DMS53 (cell line): ENCODE results near the gene MSH2.
"Not testable (repeated sequence)": the region's sequence is repeated elsewhere in the genome, so short reads cannot be mapped to it uniquely, and the experiment has no call there.

Experiments used
- DNase-seq: peaks from one replicate; lab custom pipeline; 2025; lab: John Stamatoyannopoulos, UW

The MSH2 gene

GRCh38 chr2:47484396-47484795 is 81.4 kb downstream of the MSH2 start:
- DNase-seq, result no peak

- no peak for DNase-seq
Measured at GRCh38 chr2:47485177-47485576, 82.2 kb downstream of the MSH2 start.

DNA sequence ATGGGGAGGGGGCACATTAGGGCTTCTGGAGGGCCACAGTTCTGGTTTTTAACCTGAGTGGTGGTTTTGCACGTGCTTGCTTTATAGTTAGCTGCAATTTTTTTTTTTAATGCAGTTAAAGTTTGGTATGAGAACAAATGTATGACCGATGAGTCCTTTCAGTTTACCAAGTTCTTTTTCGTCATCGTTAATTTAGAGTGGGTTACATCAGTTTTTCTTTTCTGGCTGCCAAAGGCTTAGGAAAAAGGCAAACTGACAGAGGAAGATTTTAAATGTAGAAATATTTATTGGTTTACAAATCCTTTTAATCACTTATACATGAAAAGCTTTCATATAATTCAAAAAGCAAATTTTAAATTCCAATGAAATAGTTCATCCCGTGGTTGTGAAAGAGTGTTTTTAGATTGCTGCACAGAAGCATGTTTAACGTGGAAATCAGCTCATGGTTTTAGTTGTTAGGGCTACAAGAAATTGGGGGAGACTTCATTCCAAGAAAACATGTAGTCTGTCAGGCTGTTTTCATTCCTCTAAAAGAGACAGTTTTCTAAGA is 82.9 kb downstream of the MSH2 start:
- DNase-seq, result no peak

- no peak for DNase-seq
Measured at GRCh38 chr2:47486841-47487497, 84.0 kb downstream of the MSH2 start.

DNA sequence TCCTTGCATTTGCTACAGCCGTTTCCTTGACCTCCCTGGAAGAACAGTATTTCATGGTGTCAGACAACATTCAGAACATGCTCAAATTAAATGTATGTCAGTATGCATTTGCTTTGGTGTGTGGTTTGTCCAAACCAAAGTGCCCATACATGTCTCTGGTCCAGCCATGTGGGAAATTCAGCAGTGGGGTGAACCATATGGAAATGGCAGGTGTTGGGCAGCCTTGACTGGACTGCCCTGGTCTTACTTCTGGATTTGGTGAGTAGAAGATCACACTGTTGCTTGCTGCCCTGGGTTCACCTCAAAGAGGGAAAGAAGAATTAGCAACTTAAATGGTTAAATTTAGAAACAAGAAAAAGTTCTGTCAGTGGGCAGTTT is 84.5 kb downstream of the MSH2 start:
- no peak for DNase-seq

DNA sequence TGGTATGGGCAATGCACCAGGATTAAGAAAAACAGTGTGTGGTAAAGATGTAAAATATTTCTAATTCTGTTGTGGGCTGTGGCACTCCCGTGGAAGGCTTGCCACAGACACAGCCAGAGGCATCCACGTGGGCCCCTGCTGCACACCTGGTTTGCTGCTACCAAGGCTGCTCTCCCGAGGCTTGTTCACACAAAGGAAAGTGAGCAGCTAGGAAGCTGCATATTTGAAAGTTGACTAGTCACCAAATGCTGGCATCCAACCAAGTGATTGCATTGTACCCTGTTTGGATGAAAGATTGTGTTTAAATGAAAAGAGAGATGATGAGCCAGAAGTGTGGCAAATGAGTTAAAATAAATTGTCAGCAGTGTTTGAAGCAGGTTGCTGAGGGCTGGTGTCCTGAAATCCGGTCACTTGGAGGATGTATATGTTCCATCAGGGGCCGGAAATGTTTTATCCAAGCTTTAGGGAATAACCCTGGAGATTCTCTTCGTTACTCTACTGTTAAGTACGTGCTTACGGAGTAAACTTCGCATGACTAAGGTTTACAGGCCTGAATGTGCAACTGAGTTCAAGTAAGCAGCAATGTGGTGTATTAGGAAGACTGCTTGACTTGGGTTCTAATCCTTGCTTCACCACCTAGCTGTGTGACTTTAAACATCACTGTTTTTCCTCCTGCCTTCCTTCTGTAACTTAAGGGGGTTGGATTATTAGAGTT is 86.1 kb downstream of the MSH2 start:
- DNase-seq, result no peak

DNA sequence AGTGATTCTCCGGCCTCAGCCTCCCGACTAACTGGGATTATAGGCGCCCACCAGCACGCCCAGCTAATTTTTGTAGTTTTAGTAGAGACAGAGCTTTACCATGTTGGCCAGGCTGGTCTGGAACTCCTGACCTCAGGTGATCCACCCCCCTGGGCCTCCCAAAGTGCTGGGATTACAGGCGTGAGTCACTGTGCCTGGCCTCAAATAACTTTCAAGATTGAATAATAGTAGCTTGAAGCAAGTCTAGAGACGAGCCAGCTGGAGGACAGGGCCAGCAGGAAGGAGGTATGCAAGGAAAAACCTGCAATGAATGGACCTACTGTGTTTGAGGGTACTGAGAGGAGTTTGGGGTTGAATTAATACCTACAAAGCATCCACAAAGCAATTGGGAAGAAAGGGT is 87.5 kb downstream of the MSH2 start:
- DNase-seq, result no peak

- no peak for DNase-seq
Measured at GRCh38 chr2:47493317-47494035, 90.5 kb downstream of the MSH2 start.

GRCh38 chr2:47494267-47495130 is 91.5 kb downstream of the MSH2 start:
- no peak for DNase-seq

DNA sequence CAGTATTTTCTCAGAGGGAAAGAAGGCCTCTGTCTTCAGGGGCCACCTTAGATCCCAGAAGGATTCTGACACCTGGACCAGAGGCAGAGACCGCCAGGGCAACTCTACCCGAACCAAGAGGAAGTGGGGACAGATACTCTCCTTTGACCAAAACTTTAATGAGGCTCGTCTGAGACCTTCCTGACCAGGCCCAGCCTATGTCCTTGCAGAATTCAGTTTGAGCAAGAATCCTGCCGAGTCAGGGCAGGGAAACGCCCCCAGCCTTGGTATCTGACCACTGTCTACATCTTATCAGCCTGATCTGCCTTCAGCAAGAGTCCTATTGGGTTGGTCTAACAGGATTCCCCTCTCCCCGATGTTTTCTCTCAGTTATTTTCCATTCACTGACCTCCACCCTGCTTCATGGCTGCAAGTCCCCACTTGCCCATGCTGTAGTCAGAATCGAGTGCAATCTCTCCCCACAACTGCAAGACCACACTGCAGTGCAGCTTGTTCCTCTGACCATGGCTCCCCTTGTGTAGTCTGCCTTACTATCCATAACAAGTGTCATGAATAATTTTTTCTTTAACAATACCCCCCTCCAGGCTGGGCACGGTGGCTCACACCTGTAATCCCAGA is 95.0 kb downstream of the MSH2 start:
- no peak for DNase-seq

DNA sequence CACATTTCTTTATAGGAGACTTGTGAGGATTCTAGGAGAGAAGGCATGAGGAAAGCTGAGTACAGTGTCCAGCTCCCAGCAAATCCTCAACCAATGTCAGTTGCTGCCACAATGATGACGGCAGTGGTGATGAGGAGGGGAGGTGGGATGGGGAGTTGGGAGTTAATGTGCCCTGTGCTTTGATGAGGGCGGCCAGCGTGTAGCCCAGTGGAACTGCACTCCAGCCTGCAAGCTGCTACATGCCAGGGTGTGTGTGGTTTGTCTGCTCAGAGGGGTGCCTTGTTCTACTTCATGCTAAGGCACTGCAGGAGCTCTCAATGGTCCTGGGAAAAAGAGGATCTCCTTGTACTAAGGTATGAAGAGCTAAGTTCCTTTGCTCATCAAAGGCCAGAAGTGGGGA is 96.1 kb downstream of the MSH2 start:
- DNase-seq, result no peak

GRCh38 chr2:47499621-47500309 is 96.8 kb downstream of the MSH2 start:
- DNase-seq, result no peak

DNA sequence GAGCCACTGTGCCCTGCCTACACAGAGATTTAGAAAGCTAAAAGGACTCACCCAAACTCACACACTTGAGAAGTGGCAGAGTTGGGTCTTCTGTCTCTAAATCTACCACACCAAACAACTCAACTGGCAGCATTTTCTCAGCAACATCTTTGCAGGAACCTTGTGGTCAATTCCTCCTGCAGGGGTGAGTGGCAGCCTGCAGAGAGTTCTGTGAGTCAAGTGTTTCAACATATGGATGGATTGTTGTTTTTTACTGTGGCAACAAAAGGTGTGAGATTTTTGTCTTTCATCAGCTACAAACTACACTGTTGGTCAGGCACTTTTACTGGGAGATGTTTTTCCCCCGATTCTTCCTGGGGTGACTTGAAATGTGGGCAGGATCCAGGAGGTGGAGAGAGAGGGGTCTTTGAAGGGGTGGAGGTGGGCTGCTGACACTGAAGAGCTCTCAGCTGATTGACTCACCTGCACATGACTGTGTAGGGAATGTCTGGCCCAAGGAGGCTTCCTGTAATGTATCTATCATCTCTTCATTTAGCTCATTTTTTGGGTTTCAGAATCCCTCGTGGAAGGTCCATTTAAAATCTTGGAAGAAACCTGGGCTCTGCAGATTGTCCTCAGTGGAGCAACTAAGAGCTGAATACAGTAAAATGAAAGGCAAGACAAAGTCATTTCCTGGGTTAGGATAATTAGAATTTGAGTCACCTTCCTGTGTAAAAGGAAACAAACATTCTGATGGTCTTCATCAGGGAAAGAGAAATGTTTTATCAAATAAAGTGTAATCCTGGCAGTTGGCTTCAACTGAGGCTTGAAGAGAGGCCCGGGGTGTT is 98.6 kb downstream of the MSH2 start:
- DNase-seq, result no peak

- DNase-seq, result not testable (repeated sequence)
Measured at GRCh38 chr2:47502498-47502897, 99.5 kb downstream of the MSH2 start.

- DNase-seq, result no peak
Measured at GRCh38 chr2:47503481-47504070, 100.6 kb downstream of the MSH2 start.

- DNase-seq, result no peak
Measured at GRCh38 chr2:47504174-47504810, 101.3 kb downstream of the MSH2 start.

DNA sequence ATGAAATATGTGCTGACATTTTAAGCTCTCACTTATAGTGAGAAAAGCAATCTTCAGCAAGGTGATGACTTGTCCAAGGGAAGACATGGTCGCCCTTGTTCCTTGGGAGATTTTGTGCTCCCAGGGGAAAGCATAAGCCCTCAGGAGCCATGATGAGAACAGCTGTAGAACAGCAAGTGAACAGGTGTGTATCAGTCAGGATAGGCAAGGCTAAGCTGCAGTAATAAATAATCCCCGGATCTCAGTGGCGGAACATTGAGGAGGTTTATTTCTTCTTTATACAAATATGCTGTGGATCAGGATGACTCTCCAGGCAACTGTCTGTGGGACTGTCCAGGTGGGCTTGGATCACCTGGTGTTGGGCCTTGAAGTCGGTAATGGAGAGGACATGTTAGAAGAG is 103.1 kb downstream of the MSH2 start:
- DNase-seq, result no peak

DNA sequence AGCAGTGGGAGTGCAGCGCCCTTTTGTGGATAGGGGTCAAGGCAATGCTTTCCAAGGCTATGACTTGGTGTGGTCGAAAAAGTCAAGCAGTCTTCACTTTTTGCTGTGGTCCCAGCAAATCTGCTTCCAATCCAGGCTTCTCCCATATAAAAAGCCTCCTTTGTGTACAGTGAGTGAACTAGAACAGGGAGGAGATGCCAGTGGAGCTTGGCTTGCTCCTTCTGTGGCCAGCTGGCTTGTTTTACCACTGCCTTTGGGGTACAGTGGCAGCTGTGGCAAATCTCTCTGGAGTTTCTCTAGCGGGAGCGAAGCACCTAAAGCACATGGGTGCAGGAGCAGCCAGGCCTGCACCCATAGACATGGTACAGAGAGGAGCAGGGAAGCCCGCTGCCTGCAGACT is 103.5 kb downstream of the MSH2 start:
- no peak for DNase-seq

DNA sequence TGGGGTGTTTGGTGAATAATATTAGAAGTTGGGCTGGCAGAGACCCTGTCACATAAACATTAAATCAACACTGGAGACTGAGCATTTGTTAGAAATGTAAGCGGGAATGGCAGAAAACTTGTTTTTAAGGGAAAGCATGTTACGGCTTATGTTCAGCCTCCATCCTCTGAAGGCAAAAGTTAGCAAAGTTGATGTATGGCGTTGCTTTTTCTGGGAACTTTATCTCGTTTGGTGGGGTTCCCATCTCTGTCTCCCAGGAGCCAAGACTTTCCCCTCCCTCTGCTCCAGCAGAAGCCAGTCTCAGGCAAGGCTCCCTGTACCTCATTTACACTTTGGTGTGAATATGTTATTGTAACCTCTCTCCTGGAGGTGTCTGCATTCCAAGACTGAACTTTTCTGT is 105.1 kb downstream of the MSH2 start:
- no peak for DNase-seq
